ENCODE measurements around the gene NPEPL1. TPM values are rescaled to one million over a fixed set of nuclear protein-coding genes. Genes with fewer than 3 reads are reported as not detected.
"Not testable (repeated sequence)": the region's sequence is repeated elsewhere in the genome, so short reads cannot be mapped to it uniquely, and the experiment has no call there.

Gene NPEPL1
- polyA plus RNA-seq, 2 of the 4 experiments (the other 2 are of a cell fraction), result 8.6 to 34.6 TPM

DNA sequence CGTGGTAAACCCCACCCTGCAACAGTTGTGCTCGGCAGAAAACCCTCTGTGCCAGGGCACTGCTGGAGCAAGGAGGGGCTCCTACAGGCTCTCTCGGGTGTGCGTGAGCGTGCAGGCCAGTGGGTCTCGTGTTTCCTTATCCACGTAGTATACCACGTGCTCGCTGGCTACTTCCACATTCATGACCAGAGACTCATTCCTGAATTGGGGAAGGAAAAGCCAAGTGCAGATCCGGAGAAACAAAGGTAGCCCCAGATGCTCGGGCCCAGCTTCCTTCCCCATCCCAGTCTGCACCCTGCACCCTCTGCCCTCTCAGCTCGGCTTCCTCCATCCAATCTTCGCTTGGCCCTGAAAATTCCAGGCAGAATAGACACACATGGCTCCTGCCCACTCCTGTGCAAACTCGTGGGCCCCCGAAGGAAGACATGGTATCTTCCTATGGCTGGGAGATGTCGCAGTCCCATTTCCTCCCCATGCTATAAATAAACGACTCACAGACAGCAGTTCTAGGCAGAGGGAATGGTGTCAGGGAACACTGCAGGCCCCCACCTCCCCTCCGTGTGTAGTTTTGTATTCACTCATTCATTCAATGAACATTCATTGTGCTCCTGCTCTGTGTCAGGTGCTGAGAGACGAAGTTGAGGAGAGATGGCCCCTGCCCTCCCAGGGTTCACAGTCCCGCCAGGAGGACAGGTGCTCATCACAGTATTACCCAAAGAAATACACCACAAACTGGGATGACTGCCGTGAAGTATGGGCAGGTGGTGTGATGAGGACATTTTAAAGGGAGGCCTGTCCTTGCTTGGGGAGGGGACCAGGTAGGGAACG lies 29.6 kb downstream of the NPEPL1 start:
- WGBS (ENCODE audit: missing lambda C conversion rate), result 54% methylated on average over 22 of the region's 22 CpGs
- CTCF ChIA-PET, result interaction anchor here (1.6 to 2.3 kb wide), 2 partner anchors 8 to 18 kb away, joined by 4 to 7 read pairs; no protein-coding TSS in a partner anchor
- H3K4me3 ChIP-seq, result no peak overlapping the region
- TF ChIP-seq, protein P1, sequence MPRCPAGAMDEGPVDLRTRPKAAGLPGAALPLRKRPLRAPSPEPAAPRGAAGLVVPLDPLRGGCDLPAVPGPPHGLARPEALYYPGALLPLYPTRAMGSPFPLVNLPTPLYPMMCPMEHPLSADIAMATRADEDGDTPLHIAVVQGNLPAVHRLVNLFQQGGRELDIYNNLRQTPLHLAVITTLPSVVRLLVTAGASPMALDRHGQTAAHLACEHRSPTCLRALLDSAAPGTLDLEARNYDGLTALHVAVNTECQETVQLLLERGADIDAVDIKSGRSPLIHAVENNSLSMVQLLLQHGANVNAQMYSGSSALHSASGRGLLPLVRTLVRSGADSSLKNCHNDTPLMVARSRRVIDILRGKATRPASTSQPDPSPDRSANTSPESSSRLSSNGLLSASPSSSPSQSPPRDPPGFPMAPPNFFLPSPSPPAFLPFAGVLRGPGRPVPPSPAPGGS (IDR thresholded peaks at IDR 0.05), result no peak
- H3K4me1 ChIP-seq, result no peaks in the 10 kb centered on the region
- no peak overlapping the region for H3K4me2 ChIP-seq
- no peak for FAIRE-seq
- POLR2A ChIA-PET, result no interaction called here
- no peaks in the 10 kb centered on the region for H3K9me3 ChIP-seq
- no peak for DNase-seq (ENCODE audit: low read depth in 1 of 2, low spot score in 1 of 2)
- H3K27ac ChIP-seq, result no peak overlapping the region
- ATAC-seq, result no peak

DNA sequence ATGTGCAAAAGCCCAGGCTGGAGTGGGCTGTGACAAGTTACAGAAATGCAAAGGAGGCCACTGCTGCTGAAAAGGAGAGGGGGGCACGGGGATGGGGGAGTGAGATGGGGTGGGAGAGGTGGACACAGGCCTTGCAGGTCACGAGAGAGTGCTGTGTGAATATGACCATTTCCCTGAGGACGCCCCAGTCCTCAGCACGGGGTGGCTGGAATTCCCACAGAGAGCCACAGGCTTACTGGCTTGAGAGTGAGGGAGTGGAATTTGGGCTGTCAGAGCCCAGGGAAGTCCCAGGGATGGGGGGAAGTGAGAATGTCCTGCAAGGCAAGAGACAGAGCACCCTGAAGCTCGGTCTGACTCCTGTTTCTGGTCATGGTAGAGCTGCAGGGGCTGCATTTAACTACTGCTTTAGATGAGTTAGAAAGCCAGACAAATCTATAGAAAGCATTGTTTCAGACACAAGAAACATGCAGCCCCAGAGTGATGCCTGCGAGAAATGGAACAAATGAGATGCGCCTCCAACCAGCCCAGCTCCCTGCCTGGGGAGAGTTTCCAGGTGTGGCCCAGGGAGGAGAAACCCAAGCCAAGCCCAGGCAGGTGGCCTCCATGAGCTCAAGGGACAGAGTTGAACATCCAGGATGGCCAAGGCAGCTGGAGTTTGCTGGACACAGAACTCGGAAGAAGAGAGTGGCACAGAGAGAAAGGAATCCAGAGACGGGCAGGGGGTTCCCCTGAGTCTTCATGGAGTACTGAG lies 30.5 kb downstream of the NPEPL1 start:
- no peaks in the 10 kb centered on the region for H3K4me1 ChIP-seq
- no peak overlapping the region for H3K27ac ChIP-seq
- TF ChIP-seq, protein P2, sequence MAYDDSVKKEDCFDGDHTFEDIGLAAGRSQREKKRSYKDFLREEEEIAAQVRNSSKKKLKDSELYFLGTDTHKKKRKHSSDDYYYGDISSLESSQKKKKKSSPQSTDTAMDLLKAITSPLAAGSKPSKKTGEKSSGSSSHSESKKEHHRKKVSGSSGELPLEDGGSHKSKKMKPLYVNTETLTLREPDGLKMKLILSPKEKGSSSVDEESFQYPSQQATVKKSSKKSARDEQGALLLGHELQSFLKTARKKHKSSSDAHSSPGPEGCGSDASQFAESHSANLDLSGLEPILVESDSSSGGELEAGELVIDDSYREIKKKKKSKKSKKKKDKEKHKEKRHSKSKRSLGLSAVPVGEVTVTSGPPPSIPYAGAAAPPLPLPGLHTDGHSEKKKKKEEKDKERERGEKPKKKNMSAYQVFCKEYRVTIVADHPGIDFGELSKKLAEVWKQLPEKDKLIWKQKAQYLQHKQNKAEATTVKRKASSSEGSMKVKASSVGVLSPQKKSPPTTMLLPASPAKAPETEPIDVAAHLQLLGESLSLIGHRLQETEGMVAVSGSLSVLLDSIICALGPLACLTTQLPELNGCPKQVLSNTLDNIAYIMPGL (CRISPR knock-in tag; IDR thresholded peaks at IDR 0.05; ENCODE audit: borderline replicate concordance), result no peak
- TF ChIP-seq HDAC2 (IDR thresholded peaks at IDR 0.05) (no peak), NFE2L2 (conservative IDR thresholded peaks at IDR 0.05; ENCODE audit: low read length) (no peak)
- TF ChIP-seq, protein P3, sequence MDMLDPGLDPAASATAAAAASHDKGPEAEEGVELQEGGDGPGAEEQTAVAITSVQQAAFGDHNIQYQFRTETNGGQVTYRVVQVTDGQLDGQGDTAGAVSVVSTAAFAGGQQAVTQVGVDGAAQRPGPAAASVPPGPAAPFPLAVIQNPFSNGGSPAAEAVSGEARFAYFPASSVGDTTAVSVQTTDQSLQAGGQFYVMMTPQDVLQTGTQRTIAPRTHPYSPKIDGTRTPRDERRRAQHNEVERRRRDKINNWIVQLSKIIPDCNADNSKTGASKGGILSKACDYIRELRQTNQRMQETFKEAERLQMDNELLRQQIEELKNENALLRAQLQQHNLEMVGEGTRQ (IDR thresholded peaks at IDR 0.05), result no peak
- no peak for FAIRE-seq
- ChIA-PET CTCF (interaction anchor here (1.6 to 2.3 kb wide), 2 partner anchors 9 to 19 kb away, joined by 4 to 7 read pairs; no protein-coding TSS in a partner anchor), POLR2A (no interaction called here)
- ATAC-seq, result no peak
- no peak overlapping the region for H3K4me2 ChIP-seq
- H3K9me3 ChIP-seq, result no peaks in the 10 kb centered on the region
- DNase-seq (ENCODE audit: low read depth in 1 of 2, low spot score in 1 of 2), result no peak
- H3K4me3 ChIP-seq, result no peak overlapping the region
- WGBS (ENCODE audit: missing lambda C conversion rate), result 42% methylated on average over 9 of the region's 9 CpGs

DNA sequence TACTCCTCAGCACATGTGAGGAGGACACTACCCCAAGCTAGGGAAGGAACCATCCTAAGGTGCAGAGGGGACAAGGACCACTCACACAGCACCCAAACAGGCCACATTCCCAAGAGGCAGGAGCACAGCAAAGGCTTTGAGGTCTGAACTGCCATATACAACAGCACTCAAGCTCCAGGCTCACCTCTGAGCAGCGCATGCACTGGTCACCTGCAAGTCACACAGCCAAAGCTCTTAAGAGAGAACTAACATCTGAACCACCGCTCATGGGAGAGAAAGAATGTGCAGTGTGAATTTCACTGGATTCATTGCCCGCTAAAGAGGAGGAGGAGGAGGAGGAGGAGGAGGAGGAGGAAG lies 31.0 kb downstream of the NPEPL1 start:
- CTCF ChIA-PET, result interaction anchor here (1.6 to 2.3 kb wide), 2 partner anchors 10 to 19 kb away, joined by 4 to 7 read pairs; no protein-coding TSS in a partner anchor
- Histone ChIP-seq H3K4me1 (no peaks in the 10 kb centered on the region), H3K27ac (no peak overlapping the region), H3K4me2 (no peak overlapping the region), H3K9me3 (no peaks in the 10 kb centered on the region), H3K4me3 (no peak overlapping the region)
- no peak for TF ChIP-seq KDM1A (IDR thresholded peaks at IDR 0.05; ENCODE audit: low read depth)
- FAIRE-seq (no peak), ATAC-seq (no peak), DNase-seq (ENCODE audit: low read depth in 1 of 2, low spot score in 1 of 2) (no peak)
- 40% methylated on average over 3 of the region's 3 CpGs for WGBS (ENCODE audit: missing lambda C conversion rate)
- POLR2A ChIA-PET, result no interaction called here

DNA sequence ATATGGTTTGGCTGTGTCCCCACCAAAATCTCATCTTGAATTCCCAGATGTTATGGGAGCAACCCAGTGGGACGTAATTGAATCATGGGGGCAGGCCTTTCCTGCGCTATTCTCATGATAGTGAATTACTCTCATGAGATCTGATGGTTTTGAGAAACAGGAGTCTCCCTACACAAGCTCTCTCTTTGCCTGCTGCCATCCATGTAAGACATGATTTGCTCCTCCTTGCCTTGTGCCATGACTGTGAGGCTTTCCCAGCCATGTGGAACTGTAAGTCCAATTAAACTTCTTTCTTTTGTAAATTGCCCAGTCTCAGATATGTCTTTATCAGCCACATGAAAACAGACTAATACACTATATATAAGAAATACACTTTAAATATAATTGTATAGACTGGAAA lies 33.6 kb downstream of the NPEPL1 start:
- FAIRE-seq; CTCF ChIA-PET; H3K27ac ChIP-seq; H3K4me3 ChIP-seq; POLR2A ChIA-PET; H3K9me3 ChIP-seq; DNase-seq (ENCODE audit: low read depth in 1 of 2, low spot score in 1 of 2); H3K4me2 ChIP-seq; H3K4me1 ChIP-seq; ATAC-seq: not testable (repeated sequence)
- WGBS (ENCODE audit: missing lambda C conversion rate), result 25% methylated on average over 2 of the region's 2 CpGs

DNA sequence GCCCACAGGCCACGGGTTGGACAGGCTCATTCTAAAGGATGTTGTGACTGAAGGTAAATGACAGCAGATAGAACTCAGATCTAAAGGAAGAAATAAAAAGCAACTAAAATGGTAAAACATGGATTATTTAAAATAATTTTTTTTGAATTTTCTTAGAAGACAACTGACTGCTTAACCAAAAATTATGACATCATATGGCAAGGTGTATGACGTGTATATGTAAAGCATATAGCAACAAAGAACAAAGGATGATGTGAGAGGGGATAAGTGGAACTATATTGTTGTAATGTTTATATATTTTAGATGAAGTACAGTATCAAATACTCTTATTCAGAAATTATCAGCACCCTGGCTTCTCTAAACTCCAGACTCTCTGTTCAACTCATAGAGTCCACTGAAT lies 38.6 kb downstream of the NPEPL1 start:
- FAIRE-seq (no peak), ATAC-seq (no peak), DNase-seq (ENCODE audit: low read depth in 1 of 2, low spot score in 1 of 2) (no peak)
- H3K4me2 ChIP-seq, result no peak overlapping the region
- H3K4me3 ChIP-seq, result no peak overlapping the region
- ChIA-PET CTCF (no interaction called here), POLR2A (no interaction called here)
- WGBS (ENCODE audit: missing lambda C conversion rate), result 6% methylated on average over 2 of the region's 2 CpGs
- H3K9me3 ChIP-seq, result peaks cover 6% of the 10 kb centered on the region; the same call in 1 of the 3 replicates
- no peaks in the 10 kb centered on the region for H3K4me1 ChIP-seq
- H3K27ac ChIP-seq, result no peak overlapping the region
- TF ChIP-seq SMC3 (IDR thresholded peaks at IDR 0.05) (no peak), NFE2L2 (conservative IDR thresholded peaks at IDR 0.05; ENCODE audit: low read length) (no peak), ZSCAN20 (CRISPR knock-in tag; IDR thresholded peaks at IDR 0.05) (no peak), TP53 (CRISPR knock-in tag; IDR thresholded peaks at IDR 0.05) (no peak), FOSL2 (IDR thresholded peaks at IDR 0.05) (no peak), FOSL2 (CRISPR knock-in tag; IDR thresholded peaks at IDR 0.05) (no peak), HOXB5 (CRISPR knock-in tag; IDR thresholded peaks at IDR 0.05) (no peak), KDM5A (IDR thresholded peaks at IDR 0.05) (no peak), EHMT2 (IDR thresholded peaks at IDR 0.05; ENCODE audit: low read depth) (no peak), KDM1A (IDR thresholded peaks at IDR 0.05; ENCODE audit: low read depth) (no peak)
- TF ChIP-seq, protein P2 (CRISPR knock-in tag; IDR thresholded peaks at IDR 0.05; ENCODE audit: borderline replicate concordance), result no peak
- TF ChIP-seq, protein P4, sequence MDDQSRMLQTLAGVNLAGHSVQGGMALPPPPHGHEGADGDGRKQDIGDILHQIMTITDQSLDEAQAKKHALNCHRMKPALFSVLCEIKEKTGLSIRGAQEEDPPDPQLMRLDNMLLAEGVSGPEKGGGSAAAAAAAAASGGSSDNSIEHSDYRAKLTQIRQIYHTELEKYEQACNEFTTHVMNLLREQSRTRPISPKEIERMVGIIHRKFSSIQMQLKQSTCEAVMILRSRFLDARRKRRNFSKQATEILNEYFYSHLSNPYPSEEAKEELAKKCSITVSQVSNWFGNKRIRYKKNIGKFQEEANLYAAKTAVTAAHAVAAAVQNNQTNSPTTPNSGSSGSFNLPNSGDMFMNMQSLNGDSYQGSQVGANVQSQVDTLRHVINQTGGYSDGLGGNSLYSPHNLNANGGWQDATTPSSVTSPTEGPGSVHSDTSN (IDR thresholded peaks at IDR 0.05), result no peak
- TF ChIP-seq, protein P3 (IDR thresholded peaks at IDR 0.05), result no peak

Measured in A549 (cell line).